Keratinocyte (primary cell): ENCODE data around the gene OGG1. TPM values are rescaled to one million over a fixed set of nuclear protein-coding genes. Genes with fewer than 3 reads are reported as not detected.

Source experiments
- DNase-seq: peaks from one replicate; pipeline ENCODE4 v3.0.0-alpha.2; 2011; ENCODE audit warnings: low read depth, missing footprints, low spot score
- FAIRE-seq: peaks from 2 replicates; lab custom pipeline; 2011; peaks lifted over from hg19 to GRCh38; lab: Jason Lieb, UNC
- H2AFZ ChIP-seq: 2 replicates; pipeline ENCODE4 v1.6.0; 2012; ENCODE audit warnings: low read length, control low read depth, inconsistent platforms; ENCODE audit not compliant: control insufficient read depth
- H3K27ac ChIP-seq: 2 replicates; pipeline ENCODE4 v1.5.1; 2011; ENCODE audit warnings: low read length; ENCODE audit not compliant: control insufficient read depth, insufficient read depth
- H3K27me3 ChIP-seq: 3 replicates; pipeline ENCODE4 v1.6.0; 2011; ENCODE audit warnings: low read length; ENCODE audit not compliant: control insufficient read depth, insufficient read depth; ENCODE audit errors: extremely low read depth
- H3K36me3 ChIP-seq, 2 experiments: 2 replicates in 1 of 2; 3 replicates in 1 of 2; pipeline ENCODE4 v1.5.1; 2011; ENCODE audit warnings: low read length in 2 of 2, mild to moderate bottlenecking in 1 of 2; ENCODE audit not compliant: control insufficient read depth in 2 of 2, insufficient read depth in 2 of 2; ENCODE audit errors: extremely low read depth in 1 of 2
- H3K4me1 ChIP-seq: 3 replicates; pipeline ENCODE4 v1.5.1; 2011; ENCODE audit warnings: low read length; ENCODE audit not compliant: control insufficient read depth, insufficient read depth; ENCODE audit errors: extremely low read depth
- H3K4me2 ChIP-seq: 3 replicates; pipeline ENCODE4 v1.6.0; 2011; ENCODE audit warnings: low read depth, low read length; ENCODE audit not compliant: control insufficient read depth, insufficient read depth; ENCODE audit errors: extremely low read depth
- H3K4me3 ChIP-seq, 3 experiments: fragments of 200-600 bp in 1 of 3; sonication (generic) in 1 of 3; 2 replicates in 2 of 3; 3 replicates in 1 of 3; pipeline ENCODE4 v1.5.1; 2011 to 2016; ENCODE audit warnings: low read length in 3 of 3, mild to moderate bottlenecking in 3 of 3, control low read depth in 2 of 3, inconsistent platforms in 1 of 3, low read depth in 1 of 3, mixed read lengths in 1 of 3, mixed run types in 1 of 3, moderate library complexity in 1 of 3; ENCODE audit not compliant: control insufficient read depth in 2 of 3, insufficient read depth in 2 of 3; ENCODE audit errors: extremely low read depth in 1 of 3
- H3K79me2 ChIP-seq: 2 replicates; pipeline ENCODE4 v1.6.0; 2012; ENCODE audit warnings: low read length; ENCODE audit not compliant: control insufficient read depth, insufficient read depth
- H3K9ac ChIP-seq: 3 replicates; pipeline ENCODE4 v1.6.0; 2011; ENCODE audit warnings: low read length; ENCODE audit not compliant: control insufficient read depth, insufficient read depth; ENCODE audit errors: extremely low read depth
- H3K9me1 ChIP-seq: 3 replicates; pipeline ENCODE4 v1.6.0; 2011; ENCODE audit warnings: low read length; ENCODE audit not compliant: control insufficient read depth, insufficient read depth; ENCODE audit errors: extremely low read depth
- H3K9me3 ChIP-seq: 2 replicates; pipeline ENCODE4 v1.5.1; 2012; ENCODE audit warnings: low read depth, low read length; ENCODE audit not compliant: control insufficient read depth
- H4K20me1 ChIP-seq: 3 replicates; pipeline ENCODE4 v1.6.0; 2011; ENCODE audit warnings: low read length; ENCODE audit not compliant: control insufficient read depth, insufficient read depth; ENCODE audit errors: extremely low read depth
- EZH2 ChIP-seq: IDR thresholded peaks from one replicate; pipeline ENCODE4 v1.6.1; 2012; ENCODE audit warnings: inconsistent platforms, mild to moderate bottlenecking, low read length, moderate library complexity
- dilution Hi-C: fragments of 300-500 bp; cut with MboI; formaldehyde crosslinking; loops from one replicate; pipeline ENCODE4 v1.7.0; 2020; ENCODE audit warnings: low sequenced_read_pairs; ENCODE audit not compliant: extremely low pct_ligation_motif_present
- polyA plus RNA-seq, 5 experiments: library from polyadenylated mRNA; depleted of rRNA in 3 of 5; stranded (reverse) in 3 of 5; stranded (forward) in 1 of 5; unstranded in 1 of 5; fragments of >200 nt; gene quantifications; 1 replicate in 1 of 5; 2 replicates in 3 of 5; 3 replicates in 1 of 5; pipeline versions ENCODE4 v1.2.1 to v1.2.3, GENCODE V29; 2011 to 2012; ENCODE audit warnings: missing spikeins in 2 of 5, low read depth in 1 of 5, low replicate concordance in 1 of 5
- TF ChIP-seq, protein P1 (sequence below), 3 experiments: IDR thresholded peaks in 1 of 3; conservative IDR thresholded peaks in 1 of 3; optimal IDR thresholded peaks in 1 of 3; 2 replicates in 2 of 3; 3 replicates in 1 of 3; pipeline versions ENCODE3 to v1.5.1; 2011; ENCODE audit warnings: low read length in 3 of 3, mild to moderate bottlenecking in 3 of 3, moderate library complexity in 2 of 3, control low read depth in 1 of 3, inconsistent platforms in 1 of 3; ENCODE audit not compliant: insufficient read depth in 2 of 3; ENCODE audit errors: extremely low read depth in 1 of 3

OGG1 gene
- polyA plus RNA-seq, 1 donor (not counting 4 experiments of a cell fraction or from before 2014, with no cell fraction given) = 17.5 TPM

GRCh38 chr3:9721700-9722060, 28.1 kb upstream of the OGG1 start:
- no peak for TF ChIP-seq EZH2
- TF ChIP-seq, protein P1, sequence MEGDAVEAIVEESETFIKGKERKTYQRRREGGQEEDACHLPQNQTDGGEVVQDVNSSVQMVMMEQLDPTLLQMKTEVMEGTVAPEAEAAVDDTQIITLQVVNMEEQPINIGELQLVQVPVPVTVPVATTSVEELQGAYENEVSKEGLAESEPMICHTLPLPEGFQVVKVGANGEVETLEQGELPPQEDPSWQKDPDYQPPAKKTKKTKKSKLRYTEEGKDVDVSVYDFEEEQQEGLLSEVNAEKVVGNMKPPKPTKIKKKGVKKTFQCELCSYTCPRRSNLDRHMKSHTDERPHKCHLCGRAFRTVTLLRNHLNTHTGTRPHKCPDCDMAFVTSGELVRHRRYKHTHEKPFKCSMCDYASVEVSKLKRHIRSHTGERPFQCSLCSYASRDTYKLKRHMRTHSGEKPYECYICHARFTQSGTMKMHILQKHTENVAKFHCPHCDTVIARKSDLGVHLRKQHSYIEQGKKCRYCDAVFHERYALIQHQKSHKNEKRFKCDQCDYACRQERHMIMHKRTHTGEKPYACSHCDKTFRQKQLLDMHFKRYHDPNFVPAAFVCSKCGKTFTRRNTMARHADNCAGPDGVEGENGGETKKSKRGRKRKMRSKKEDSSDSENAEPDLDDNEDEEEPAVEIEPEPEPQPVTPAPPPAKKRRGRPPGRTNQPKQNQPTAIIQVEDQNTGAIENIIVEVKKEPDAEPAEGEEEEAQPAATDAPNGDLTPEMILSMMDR (optimal IDR thresholded peaks at IDR 0.05 in 1 of 3, IDR thresholded peaks at IDR 0.05 in 1 of 3, conservative IDR thresholded peaks at IDR 0.05 in 1 of 3; ENCODE audit: extremely low read depth in 1 of 3, insufficient read depth in 2 of 3, low read length in 3 of 3) = no peak
- no peak for DNase-seq
- Histone ChIP-seq H3K27me3 (no peaks in the 10 kb centered on the region), H3K4me3 (no peak overlapping the region), H2AFZ (no peak overlapping the region), H3K4me2 (no peak overlapping the region), H3K79me2 (no peaks in the 10 kb centered on the region), H3K9ac (no peak overlapping the region), H3K27ac (no peak overlapping the region), H3K9me3 (no peaks in the 10 kb centered on the region), H4K20me1 (no peaks in the 10 kb centered on the region), H3K9me1 (no peaks in the 10 kb centered on the region), H3K4me1 (no peaks in the 10 kb centered on the region), H3K36me3 (no peaks in the 10 kb centered on the region)
- FAIRE-seq = no peak
- dilution Hi-C loops = no loop called here

DNA sequence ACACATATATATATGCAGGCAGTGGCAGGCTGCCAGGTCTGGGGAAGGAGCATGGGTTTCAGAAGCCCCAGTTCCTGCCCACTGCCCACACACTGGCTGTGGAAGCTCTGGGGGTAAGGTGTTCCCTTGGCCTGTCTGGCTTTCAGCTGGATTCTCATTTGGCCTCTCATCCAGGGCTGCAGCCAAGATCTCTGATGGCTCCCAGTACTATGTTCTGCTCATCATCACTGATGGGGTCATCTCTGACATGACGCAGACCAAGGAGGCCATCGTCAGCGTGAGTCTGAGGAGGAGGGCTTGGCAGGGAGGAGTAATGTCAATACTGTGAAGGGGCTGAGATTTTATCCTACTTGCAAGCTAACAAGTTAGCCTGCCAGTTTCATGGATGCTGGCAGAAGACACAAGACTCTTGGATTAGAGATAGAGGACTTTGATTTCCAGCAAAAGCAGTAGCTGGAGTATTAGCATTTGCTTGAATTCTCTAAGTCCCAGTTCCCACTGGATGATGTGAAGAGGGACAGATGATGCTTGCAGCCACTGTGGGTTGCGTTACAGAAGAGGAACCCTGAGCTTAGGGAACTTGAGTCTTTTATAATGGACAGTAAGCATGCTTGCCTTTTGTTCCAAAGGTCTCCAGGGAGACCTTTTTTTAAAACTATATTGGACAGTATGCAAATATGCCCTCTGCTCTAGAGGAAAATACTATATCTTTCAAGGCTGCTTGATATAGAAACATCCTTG, 23.8 kb upstream of the OGG1 start:
- peaks cover 5% of the 10 kb centered on the region for H3K4me1 ChIP-seq
- H3K27me3 ChIP-seq = no peaks in the 10 kb centered on the region
- no peaks in the 10 kb centered on the region for H4K20me1 ChIP-seq
- dilution Hi-C loops = no loop called here
- FAIRE-seq (no peak), DNase-seq (no peak)
- no peaks in the 10 kb centered on the region for H3K79me2 ChIP-seq
- no peak overlapping the region for H3K4me3 ChIP-seq
- TF ChIP-seq EZH2 = no peak
- TF ChIP-seq, protein P1 (optimal IDR thresholded peaks at IDR 0.05 in 1 of 3, IDR thresholded peaks at IDR 0.05 in 1 of 3, conservative IDR thresholded peaks at IDR 0.05 in 1 of 3; ENCODE audit: extremely low read depth in 1 of 3, insufficient read depth in 2 of 3, low read length in 3 of 3) = no peak
- no peak overlapping the region for H3K4me2 ChIP-seq
- H2AFZ ChIP-seq = no peak overlapping the region
- no peak overlapping the region for H3K27ac ChIP-seq
- H3K9ac ChIP-seq = no peak overlapping the region
- H3K9me1 ChIP-seq = no peaks in the 10 kb centered on the region
- no peaks in the 10 kb centered on the region for H3K36me3 ChIP-seq
- H3K9me3 ChIP-seq = no peaks in the 10 kb centered on the region
